ENCODE data around the gene BCAP31.
"Not testable (repeated sequence)": the region's sequence is repeated elsewhere in the genome, so short reads cannot be mapped to it uniquely, and the experiment has no call there.

The BCAP31 gene

DNA sequence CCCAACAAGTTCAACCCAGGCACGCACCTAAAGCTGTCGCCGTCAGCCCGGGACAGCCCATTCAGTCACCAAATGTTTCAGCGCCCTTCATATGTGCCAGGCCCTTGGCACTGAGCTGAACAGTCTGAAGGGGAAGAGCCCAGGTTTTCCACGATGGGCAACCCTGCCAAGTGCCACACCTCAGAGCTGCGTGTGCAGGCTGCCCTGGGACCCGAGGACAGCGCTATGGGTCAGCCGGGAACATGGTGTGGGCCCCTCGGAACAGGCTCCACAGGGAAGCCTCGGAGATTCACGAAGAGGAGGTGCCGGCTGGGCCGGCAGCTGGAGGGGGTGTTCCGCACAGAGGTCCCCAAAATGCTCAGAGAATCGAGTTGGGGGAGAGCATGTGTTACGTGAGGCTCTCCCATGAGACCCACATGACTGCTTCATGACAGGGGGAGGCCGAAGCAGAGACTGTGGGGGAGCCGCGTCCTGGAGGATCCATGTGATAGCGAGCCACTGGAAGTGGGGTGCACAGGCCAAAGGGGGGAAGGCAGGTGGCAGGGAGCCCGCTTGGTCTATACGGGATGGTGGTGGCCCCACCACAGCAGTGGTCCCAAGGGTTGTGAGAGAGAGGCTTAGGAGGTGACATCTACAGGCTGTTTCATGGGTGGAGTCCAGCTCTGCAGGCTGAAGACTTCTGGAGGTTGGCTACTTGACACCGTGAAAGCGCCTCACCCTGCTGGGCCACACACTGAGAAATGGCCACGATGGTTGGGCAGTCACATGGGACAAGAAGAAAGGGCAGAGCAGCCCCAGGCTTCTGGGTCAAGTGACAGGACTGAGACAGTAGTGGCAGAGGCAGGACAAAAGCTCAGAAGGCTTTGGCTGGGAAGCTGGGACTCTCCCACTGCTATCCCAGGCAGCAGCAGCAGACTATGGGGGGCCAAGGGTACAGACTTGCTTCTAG, 14.2 kb downstream of the BCAP31 start:
- Histone ChIP-seq H3K27me3 (ENCODE audit: control insufficient read depth, insufficient read depth, low read length) (peaks cover 2% of the 10 kb centered on the region), H3K36me3 (ENCODE audit: control insufficient read depth, insufficient read depth, low read length) (peaks cover 12% of the 10 kb centered on the region), H3K9ac (ENCODE audit: low read length) (no peak overlapping the region), H3K27ac (ENCODE audit: low read depth, low read length) (no peak overlapping the region), H3K4me3 (ENCODE audit: low read length) (no peak overlapping the region), H3K4me1 (ENCODE audit: control insufficient read depth, insufficient read depth, low read length) (no peaks in the 10 kb centered on the region)

DNA sequence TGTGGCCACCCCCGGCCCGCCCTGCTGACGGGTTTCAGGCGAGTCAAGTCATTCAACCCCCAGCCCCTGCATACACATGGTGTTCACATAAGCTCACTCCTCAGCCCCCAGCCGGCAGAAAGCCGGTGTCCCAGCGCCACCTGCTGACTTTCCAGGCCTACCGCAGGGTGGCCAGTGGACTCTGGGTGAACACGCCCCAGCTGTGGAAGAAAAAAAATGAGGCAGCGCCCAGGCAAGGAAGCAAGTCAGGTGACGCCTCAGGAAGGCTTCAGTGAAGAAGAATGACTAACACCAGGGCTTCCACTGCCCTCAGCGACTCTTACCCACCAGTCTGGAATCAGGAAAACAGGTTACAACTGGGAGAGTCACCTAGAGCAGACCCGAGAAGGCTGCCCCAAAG, 15.8 kb downstream of the BCAP31 start:
- Histone ChIP-seq H3K27ac (ENCODE audit: low read depth, low read length) (peak overlapping the region; percentile 39), H3K9ac (ENCODE audit: low read length) (no peak overlapping the region)

DNA sequence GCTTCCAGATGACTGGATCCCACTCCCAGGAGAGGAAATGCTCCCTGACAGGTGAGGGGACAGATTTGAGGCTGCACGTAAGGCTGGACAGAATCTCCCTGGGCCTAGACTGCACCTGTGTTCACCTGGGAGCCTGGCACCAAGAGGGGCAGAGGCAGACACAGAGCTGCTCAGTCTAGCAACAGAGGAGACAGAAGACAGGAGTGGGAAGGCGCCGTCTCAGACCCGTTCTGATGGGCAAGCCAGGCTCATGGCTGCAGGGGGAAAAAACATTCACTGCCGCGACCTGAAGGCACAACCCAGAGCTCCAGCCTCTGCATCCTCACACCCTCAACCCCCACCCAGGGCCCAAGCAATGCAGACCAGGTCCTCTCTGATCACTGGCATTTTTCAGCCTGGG, 16.8 kb downstream of the BCAP31 start:
- peaks cover 5% of the 10 kb centered on the region for H3K36me3 ChIP-seq (ENCODE audit: control insufficient read depth, insufficient read depth, low read length)
- no peak overlapping the region for H3K4me3 ChIP-seq (ENCODE audit: low read length)
- no peak overlapping the region for H3K27ac ChIP-seq (ENCODE audit: low read depth, low read length)
- H3K9ac ChIP-seq (ENCODE audit: low read length): no peak overlapping the region
- H3K27me3 ChIP-seq (ENCODE audit: control insufficient read depth, insufficient read depth, low read length): peaks cover 2% of the 10 kb centered on the region
- H3K4me1 ChIP-seq (ENCODE audit: control insufficient read depth, insufficient read depth, low read length): peaks cover 6% of the 10 kb centered on the region

More for the DNA sequence above, 15.8 kb downstream of the BCAP31 start:
- Histone ChIP-seq H3K36me3 (ENCODE audit: control insufficient read depth, insufficient read depth, low read length) (peaks cover 5% of the 10 kb centered on the region), H3K27me3 (ENCODE audit: control insufficient read depth, insufficient read depth, low read length) (peaks cover 2% of the 10 kb centered on the region), H3K4me3 (ENCODE audit: low read length) (no peak overlapping the region), H3K4me1 (ENCODE audit: control insufficient read depth, insufficient read depth, low read length) (peaks cover 6% of the 10 kb centered on the region)

DNA sequence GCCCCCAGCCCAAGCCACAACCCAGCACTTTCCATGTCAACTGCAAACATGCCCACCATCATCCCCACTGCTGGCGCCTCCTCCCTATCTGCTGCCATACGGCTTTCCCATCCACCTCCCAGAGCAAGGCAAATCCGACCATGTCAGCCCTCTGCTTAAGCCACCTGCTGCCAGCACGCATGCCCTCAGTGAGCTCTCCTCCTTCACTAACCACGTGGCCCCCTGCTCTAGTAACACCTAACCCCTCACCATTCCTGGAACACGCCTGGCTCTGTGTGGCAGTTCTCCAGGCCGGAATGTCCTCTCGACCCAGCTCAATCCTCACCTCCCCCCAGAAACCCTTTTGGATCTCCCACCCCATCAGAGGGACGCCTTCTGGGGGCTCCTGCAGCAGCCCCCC, 17.4 kb downstream of the BCAP31 start:
- H3K36me3 ChIP-seq (ENCODE audit: control insufficient read depth, insufficient read depth, low read length): peaks cover 5% of the 10 kb centered on the region
- no peak overlapping the region for H3K27ac ChIP-seq (ENCODE audit: low read depth, low read length)
- H3K4me3 ChIP-seq (ENCODE audit: low read length): no peak overlapping the region
- no peak overlapping the region for H3K9ac ChIP-seq (ENCODE audit: low read length)
- peaks cover 2% of the 10 kb centered on the region for H3K27me3 ChIP-seq (ENCODE audit: control insufficient read depth, insufficient read depth, low read length)
- peaks cover 6% of the 10 kb centered on the region for H3K4me1 ChIP-seq (ENCODE audit: control insufficient read depth, insufficient read depth, low read length)

DNA sequence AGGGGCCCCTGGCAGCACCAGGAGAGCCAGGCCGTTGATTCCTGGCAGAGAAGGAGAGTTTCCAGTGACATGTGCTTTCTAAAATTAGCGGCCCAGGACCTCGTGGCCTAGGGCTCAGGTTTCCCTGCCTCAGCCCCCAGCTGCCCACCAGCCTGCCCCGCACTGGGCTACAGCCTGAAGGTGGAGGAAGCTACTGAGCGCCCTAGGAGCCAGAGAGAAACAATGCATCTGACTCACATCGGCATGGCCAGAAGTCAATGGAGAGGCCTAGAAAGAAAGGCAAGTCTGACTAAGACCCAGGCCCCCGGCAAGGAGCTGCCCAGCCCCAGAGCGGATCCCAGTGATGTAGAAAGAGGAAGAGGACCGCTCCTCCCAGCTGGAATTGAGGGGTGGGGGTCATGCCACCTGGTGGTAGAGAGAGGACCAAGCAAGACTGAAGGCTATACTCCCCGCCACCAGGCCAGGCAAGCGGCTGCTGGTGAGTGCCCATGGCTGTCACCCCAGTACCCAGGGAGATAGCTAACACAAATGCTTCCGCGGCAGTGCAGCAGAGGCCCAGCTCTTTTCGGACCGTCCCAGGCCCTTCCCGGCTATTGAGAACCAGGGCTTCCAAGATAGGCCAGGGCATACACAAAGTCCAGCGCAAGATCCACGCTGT, 18.7 kb downstream of the BCAP31 start:
- not testable (repeated sequence) for H3K36me3 ChIP-seq (ENCODE audit: control insufficient read depth, insufficient read depth, low read length); H3K4me3 ChIP-seq (ENCODE audit: low read length); H3K27me3 ChIP-seq (ENCODE audit: control insufficient read depth, insufficient read depth, low read length); H3K4me1 ChIP-seq (ENCODE audit: control insufficient read depth, insufficient read depth, low read length); H3K9ac ChIP-seq (ENCODE audit: low read length)
- H3K27ac ChIP-seq (ENCODE audit: low read depth, low read length): peak overlapping the region; percentile 51

DNA sequence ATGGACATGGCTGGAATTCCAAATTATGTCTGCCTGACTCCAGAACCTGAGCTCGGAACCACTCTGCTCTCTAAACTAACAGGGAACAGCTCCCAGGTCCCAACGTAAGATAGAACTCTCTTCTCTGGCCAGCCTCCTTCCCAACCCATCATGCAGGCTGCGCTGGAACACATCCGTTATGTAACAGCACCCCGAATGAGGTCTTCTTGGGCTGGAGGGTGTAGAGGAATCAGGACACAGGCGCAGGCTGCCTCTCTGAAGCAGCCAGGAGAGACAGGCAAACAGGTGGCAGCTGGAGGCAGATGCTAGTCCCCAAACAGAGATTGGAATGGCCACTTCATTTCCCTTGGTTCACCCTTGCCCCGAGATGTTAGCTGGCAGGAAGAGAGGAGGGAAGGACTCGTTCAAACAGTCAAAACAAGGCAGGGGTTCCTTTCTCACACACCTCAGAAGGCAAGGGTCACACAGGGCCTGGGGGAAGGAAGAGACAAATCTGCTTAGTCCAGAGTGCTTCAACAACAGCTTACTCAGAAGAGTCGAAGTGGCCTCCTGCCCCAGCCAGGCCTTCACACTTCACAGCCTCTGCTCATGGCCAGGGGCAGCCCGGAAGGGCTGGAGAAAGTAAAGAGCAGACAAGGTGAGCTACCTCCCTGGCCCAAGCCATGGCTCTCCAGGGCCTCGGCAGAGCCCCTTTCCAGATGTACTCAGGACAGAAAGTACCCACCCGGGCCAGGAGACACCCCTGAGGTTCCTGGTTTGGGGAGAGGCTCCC, 19.4 kb downstream of the BCAP31 start:
- not testable (repeated sequence) for H3K9ac ChIP-seq (ENCODE audit: low read length); H3K36me3 ChIP-seq (ENCODE audit: control insufficient read depth, insufficient read depth, low read length); H3K4me3 ChIP-seq (ENCODE audit: low read length); H3K27me3 ChIP-seq (ENCODE audit: control insufficient read depth, insufficient read depth, low read length); H3K4me1 ChIP-seq (ENCODE audit: control insufficient read depth, insufficient read depth, low read length)
- peak overlapping the region; percentile 51 for H3K27ac ChIP-seq (ENCODE audit: low read depth, low read length)

DNA sequence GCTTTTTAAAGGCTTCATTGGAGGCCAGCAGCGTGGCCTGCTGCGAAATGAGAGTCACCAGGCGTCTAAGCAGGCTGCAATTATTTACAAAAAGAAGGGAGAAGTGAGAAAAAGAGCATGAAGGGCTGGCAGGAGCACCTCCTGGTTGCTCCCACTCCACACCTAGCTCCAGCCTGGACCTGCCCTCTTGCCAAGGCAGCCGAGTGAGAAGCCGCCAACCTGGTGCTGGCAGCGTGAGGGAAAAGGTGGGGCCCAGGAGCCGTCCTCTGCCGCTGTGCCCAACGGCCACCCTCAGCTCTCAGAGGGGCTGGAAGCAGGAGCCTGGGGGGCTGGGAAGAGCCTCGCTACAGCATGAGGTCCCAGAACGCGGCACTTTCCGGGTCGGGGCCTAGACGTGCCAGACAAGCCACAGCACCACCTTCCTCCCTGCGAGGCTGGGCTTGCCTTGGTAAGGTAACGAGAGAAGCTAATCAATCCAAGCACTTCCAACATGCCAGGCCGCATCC, 20.1 kb downstream of the BCAP31 start:
- Histone ChIP-seq H3K27ac (ENCODE audit: low read depth, low read length) (peak overlapping the region; percentile 50), H3K4me1 (ENCODE audit: control insufficient read depth, insufficient read depth, low read length) (peaks cover 10% of the 10 kb centered on the region), H3K4me3 (ENCODE audit: low read length) (no peak overlapping the region), H3K27me3 (ENCODE audit: control insufficient read depth, insufficient read depth, low read length) (no peaks in the 10 kb centered on the region), H3K36me3 (ENCODE audit: control insufficient read depth, insufficient read depth, low read length) (peaks cover 6% of the 10 kb centered on the region), H3K9ac (ENCODE audit: low read length) (no peak overlapping the region)

DNA sequence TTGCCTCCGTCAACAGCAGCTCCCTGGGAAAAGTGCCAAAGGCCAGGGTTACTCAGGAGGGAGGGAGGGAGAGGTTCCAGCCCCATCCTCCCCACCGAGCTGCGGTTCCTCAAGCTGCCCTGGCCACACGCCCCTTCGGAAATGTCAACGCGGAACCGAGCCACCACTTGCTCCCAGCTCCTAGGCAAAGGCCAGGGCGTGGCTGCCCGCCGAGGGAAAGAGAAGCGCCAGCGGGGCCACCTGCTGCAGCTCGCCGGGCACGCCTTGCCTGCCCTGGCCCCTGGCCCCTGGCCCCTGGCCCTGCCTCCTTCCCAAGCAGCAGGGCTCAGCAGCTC, 21.2 kb downstream of the BCAP31 start:
- peaks cover 4% of the 10 kb centered on the region for H3K36me3 ChIP-seq (ENCODE audit: control insufficient read depth, insufficient read depth, low read length)
- no peak overlapping the region for H3K9ac ChIP-seq (ENCODE audit: low read length)
- peak overlapping the region; percentile 60 for H3K27ac ChIP-seq (ENCODE audit: low read depth, low read length)
- no peaks in the 10 kb centered on the region for H3K27me3 ChIP-seq (ENCODE audit: control insufficient read depth, insufficient read depth, low read length)
- peaks cover 10% of the 10 kb centered on the region for H3K4me1 ChIP-seq (ENCODE audit: control insufficient read depth, insufficient read depth, low read length)
- H3K4me3 ChIP-seq (ENCODE audit: low read length): no peak overlapping the region

DNA sequence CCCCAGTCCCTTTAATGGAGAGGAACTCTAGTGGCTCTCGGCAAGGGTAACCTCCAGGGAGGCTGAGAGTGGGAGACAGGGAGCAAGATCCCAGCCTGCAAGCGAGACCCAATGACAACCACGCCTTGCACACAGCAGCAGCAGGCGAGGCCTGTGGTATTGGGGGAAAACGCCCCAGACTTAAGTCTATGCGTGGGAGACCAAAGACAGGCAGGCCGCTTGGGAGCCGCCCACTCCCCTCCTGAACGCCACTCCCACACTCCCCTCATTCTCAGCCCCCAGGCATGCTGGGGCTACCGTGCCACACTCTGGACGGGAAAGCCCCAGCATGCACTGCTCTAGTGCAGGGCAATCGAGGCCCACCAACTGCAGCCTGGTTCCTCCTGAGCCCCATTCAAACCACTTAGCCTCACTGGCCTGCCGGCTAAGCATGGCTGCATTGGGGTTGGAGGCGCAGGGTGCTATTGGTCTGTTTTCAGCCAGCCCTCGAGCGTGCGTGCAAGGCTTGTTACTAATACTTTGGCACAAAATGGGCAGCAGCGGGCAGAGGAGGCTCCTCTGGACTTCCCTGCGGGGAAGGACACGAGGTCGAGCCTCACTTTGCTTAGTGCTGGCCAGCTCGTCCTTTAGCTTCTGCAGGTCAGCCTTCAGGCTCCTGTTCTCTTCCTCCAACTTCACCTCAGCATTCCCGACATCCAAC, 21.7 kb downstream of the BCAP31 start:
- Histone ChIP-seq H3K4me3 (ENCODE audit: low read length) (no peak overlapping the region), H3K9ac (ENCODE audit: low read length) (no peak overlapping the region), H3K36me3 (ENCODE audit: control insufficient read depth, insufficient read depth, low read length) (peaks cover 4% of the 10 kb centered on the region), H3K27me3 (ENCODE audit: control insufficient read depth, insufficient read depth, low read length) (no peaks in the 10 kb centered on the region), H3K4me1 (ENCODE audit: control insufficient read depth, insufficient read depth, low read length) (peaks cover 10% of the 10 kb centered on the region), H3K27ac (ENCODE audit: low read depth, low read length) (peak overlapping the region; percentile 60)

DNA sequence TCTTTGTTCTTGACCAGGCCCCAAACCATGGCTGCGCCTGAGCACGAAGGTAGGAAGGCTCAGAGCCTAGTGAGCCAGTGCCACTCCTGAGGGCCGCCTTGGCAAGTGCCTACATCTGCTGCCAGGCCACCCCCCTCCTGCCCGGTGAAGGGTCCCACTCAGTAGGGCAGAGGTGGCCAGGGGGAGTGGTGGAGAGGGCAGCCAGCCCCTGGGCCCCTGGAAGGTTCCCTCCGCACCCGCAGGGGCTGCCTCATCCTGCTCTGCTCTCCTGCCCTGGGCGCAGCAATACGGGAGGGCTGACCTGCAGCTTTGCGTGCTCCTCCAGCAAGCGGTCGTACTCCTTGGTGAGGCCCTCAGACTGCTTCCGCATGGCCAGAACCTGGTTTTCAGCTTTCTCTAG, 22.5 kb downstream of the BCAP31 start:
- Histone ChIP-seq H3K27ac (ENCODE audit: low read depth, low read length) (peak overlapping the region; percentile 40), H3K9ac (ENCODE audit: low read length) (no peak overlapping the region), H3K4me3 (ENCODE audit: low read length) (no peak overlapping the region), H3K4me1 (ENCODE audit: control insufficient read depth, insufficient read depth, low read length) (peaks cover 10% of the 10 kb centered on the region), H3K27me3 (ENCODE audit: control insufficient read depth, insufficient read depth, low read length) (no peaks in the 10 kb centered on the region), H3K36me3 (ENCODE audit: control insufficient read depth, insufficient read depth, low read length) (peaks cover 4% of the 10 kb centered on the region)

DNA sequence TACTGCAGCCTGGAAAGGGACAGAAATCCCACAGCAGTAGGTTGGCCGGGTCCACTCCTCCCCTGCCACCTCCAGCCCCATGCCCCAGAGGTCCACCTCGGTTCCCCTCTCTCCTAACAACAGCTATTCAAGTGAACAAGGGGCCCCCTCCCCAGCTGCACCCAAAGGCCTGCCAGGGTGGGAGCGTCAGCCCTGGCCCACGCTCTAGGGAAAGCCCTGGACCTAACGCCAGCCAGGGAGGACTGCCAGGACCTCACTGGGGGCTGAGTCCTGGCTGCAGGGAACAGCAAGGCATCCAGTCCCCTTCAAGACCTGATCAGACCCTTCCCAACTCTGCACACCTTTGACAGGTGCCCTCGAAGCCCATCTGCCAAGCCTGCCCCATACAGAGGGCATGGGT, 23.2 kb downstream of the BCAP31 start:
- peaks cover 10% of the 10 kb centered on the region for H3K4me1 ChIP-seq (ENCODE audit: control insufficient read depth, insufficient read depth, low read length)

More for the DNA sequence above, 23.2 kb downstream of the BCAP31 start:
- Histone ChIP-seq H3K9ac (ENCODE audit: low read length) (no peak overlapping the region), H3K4me3 (ENCODE audit: low read length) (no peak overlapping the region), H3K36me3 (ENCODE audit: control insufficient read depth, insufficient read depth, low read length) (peaks cover 4% of the 10 kb centered on the region), H3K27ac (ENCODE audit: low read depth, low read length) (peak overlapping the region; percentile 81), H3K27me3 (ENCODE audit: control insufficient read depth, insufficient read depth, low read length) (no peaks in the 10 kb centered on the region)
